GM19240 (cell line): ENCODE measurements around the gene NHEJ1.

Experiments
- DNase-seq: peaks from one replicate; pipeline ENCODE4 v3.0.0; 2011; ENCODE audit warnings: low spot score; ENCODE audit not compliant: insufficient read length

NHEJ1 gene

DNA sequence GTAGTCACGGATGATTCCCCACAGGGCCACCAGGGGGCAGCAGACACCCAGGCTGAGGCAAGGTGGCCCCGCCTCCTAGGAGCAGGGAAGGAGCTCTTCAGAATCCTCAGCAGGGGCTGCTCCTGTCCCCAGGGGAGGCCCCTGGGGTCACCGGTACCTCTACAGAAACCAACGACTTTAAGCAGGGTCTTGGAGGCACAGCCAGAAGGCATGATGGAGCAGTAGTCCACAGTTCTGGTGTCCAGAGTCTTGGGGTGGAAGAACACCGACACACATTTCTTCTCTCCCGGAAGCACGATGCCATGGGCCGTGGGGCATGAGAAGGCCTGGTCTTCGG is 130.8 kb downstream of the NHEJ1 start:
- peak; percentile 67 for DNase-seq

GRCh38 chr2:219028996-219029828 is 131.4 kb downstream of the NHEJ1 start:
- no peak for DNase-seq

DNA sequence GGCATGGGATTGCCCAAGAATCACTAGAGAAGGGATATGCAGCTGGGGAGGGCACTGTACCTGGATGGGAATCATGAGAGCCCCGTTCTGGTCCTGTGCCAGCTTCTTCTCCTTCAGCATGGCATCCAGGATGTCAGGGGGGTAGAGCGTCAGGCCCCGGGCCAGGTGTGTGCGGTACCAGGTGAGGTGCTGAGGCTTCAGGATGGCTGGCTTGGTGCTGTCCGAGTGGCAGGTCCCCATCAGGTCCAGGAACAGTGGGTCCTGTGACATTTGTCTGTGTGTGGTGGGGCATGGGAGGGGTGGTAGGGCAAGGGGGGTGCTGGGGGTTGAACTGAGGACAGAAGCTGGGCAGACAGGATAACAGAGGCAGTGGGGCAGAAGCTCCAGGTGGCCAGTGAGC is 132.5 kb downstream of the NHEJ1 start:
- DNase-seq: no peak

DNA sequence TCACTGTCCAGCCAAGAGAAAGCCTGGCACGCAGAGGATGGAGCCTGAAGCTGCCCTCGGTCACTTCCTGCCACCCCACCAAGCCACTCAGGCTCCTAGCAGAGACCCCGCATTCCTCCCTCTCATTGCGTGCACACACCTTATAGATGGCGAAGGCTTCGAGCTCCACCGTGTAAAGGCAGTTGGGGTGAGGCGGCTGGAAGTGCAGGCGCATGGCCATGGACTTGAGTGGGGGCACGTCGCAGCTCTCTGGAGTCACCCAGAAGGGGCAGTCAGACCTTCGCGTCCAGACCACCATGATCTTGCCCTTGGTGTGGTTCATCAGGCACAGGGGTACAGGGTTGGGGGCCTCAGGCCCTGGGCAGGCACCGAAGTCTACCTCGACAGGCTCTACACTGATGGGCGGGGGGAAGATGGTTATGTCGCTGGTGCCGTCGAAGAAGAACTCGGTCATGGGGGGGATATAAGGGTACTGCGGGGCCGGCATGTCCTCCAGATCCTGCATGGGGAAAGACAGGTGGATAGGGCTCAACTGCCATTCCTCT is 133.0 kb downstream of the NHEJ1 start:
- DNase-seq: no peak

DNA sequence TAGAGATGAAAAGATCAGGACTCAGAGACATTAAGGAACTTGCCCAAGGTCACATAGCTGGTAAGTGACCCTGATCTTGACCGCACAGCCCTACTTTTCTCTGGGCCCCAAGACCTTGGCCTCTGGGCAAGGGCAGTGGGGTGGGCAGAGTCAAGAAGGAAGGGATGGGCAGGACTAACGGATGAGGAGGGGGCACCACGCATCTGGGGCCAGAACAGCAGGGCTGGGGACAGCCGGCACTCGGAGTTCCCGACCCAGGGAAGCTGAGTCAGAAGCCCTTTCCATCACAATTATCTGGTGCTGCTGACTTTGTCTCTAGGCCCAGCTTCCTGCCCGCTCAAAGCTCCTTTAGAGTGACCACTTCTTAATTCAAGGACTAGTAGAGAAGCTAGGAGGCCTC is 133.7 kb downstream of the NHEJ1 start:
- DNase-seq: no peak

GRCh38 chr2:219025637-219026585 is 134.7 kb downstream of the NHEJ1 start:
- DNase-seq: no peak
